ENCODE results near the gene LRRN2.
"Not testable (repeated sequence)": the region's sequence is repeated elsewhere in the genome, so short reads cannot be mapped to it uniquely, and the experiment has no call there.

The LRRN2 gene

GRCh38 chr1:204629459-204629858 is 56.1 kb downstream of the LRRN2 start:
- DNase-seq (ENCODE audit: low spot score): not testable (repeated sequence)

- DNase-seq (ENCODE audit: low spot score): no peak
Measured at GRCh38 chr1:204628868-204629267, 56.7 kb downstream of the LRRN2 start.

- no peak for DNase-seq (ENCODE audit: low spot score)
Measured at GRCh38 chr1:204627436-204627835, 58.1 kb downstream of the LRRN2 start.

GRCh38 chr1:204626381-204626780 is 59.2 kb downstream of the LRRN2 start:
- no peak for DNase-seq (ENCODE audit: low spot score)

- DNase-seq (ENCODE audit: low spot score): no peak
Measured at GRCh38 chr1:204624631-204625216, 60.8 kb downstream of the LRRN2 start.

- no peak for DNase-seq (ENCODE audit: low spot score)
Measured at GRCh38 chr1:204623894-204624361, 61.6 kb downstream of the LRRN2 start.

GRCh38 chr1:204623365-204623893 is 62.1 kb downstream of the LRRN2 start:
- DNase-seq (ENCODE audit: low spot score): no peak

- DNase-seq (ENCODE audit: low spot score): no peak
Measured at GRCh38 chr1:204621996-204622395, 63.5 kb downstream of the LRRN2 start.

- no peak for DNase-seq (ENCODE audit: low spot score)
Measured at GRCh38 chr1:204621396-204621795, 64.1 kb downstream of the LRRN2 start.

GRCh38 chr1:204619721-204620120 is 65.8 kb downstream of the LRRN2 start:
- DNase-seq (ENCODE audit: low spot score): no peak

- no peak for DNase-seq (ENCODE audit: low spot score)
Measured at GRCh38 chr1:204618148-204618760, 67.3 kb downstream of the LRRN2 start.

- no peak for DNase-seq (ENCODE audit: low spot score)
Measured at GRCh38 chr1:204617256-204618147, 68.0 kb downstream of the LRRN2 start.

- no peak for DNase-seq (ENCODE audit: low spot score)
Measured at GRCh38 chr1:204616641-204617040, 68.9 kb downstream of the LRRN2 start.

- DNase-seq (ENCODE audit: low spot score): no peak
Measured at GRCh38 chr1:204615881-204616280, 69.7 kb downstream of the LRRN2 start.

- no peak for DNase-seq (ENCODE audit: low spot score)
Measured at GRCh38 chr1:204613636-204614035, 71.9 kb downstream of the LRRN2 start.

- no peak for DNase-seq (ENCODE audit: low spot score)
Measured at GRCh38 chr1:204612326-204612725, 73.2 kb downstream of the LRRN2 start.

GRCh38 chr1:204611036-204611435 is 74.5 kb downstream of the LRRN2 start:
- DNase-seq (ENCODE audit: low spot score): no peak

- DNase-seq (ENCODE audit: low spot score): no peak
Measured at GRCh38 chr1:204607910-204608309, 77.6 kb downstream of the LRRN2 start.

- no peak for DNase-seq (ENCODE audit: low spot score)
Measured at GRCh38 chr1:204605791-204606190, 79.7 kb downstream of the LRRN2 start.

- no peak for DNase-seq (ENCODE audit: low spot score)
Measured at GRCh38 chr1:204602871-204603542, 82.5 kb downstream of the LRRN2 start.

GRCh38 chr1:204602111-204602579 is 83.4 kb downstream of the LRRN2 start:
- DNase-seq (ENCODE audit: low spot score): no peak

- no peak for DNase-seq (ENCODE audit: low spot score)
Measured at GRCh38 chr1:204600968-204601367, 84.6 kb downstream of the LRRN2 start.

All from activated CD4-positive, alpha-beta T cell treated with anti-CD3 and anti-CD28 coated beads, Interleukin-2, Interleukin-4, amounts not matched to agents 100 ng/mL and 50 ng/mL, durations not matched to agents 16 hours and 8 hours (primary cell).